NCI-H82 (cell line): Measurements from ENCODE around the gene ARMC5.

Source experiments
- DNase-seq: peaks from one replicate; lab custom pipeline; 2025; lab: John Stamatoyannopoulos, UW

Gene ARMC5

DNA sequence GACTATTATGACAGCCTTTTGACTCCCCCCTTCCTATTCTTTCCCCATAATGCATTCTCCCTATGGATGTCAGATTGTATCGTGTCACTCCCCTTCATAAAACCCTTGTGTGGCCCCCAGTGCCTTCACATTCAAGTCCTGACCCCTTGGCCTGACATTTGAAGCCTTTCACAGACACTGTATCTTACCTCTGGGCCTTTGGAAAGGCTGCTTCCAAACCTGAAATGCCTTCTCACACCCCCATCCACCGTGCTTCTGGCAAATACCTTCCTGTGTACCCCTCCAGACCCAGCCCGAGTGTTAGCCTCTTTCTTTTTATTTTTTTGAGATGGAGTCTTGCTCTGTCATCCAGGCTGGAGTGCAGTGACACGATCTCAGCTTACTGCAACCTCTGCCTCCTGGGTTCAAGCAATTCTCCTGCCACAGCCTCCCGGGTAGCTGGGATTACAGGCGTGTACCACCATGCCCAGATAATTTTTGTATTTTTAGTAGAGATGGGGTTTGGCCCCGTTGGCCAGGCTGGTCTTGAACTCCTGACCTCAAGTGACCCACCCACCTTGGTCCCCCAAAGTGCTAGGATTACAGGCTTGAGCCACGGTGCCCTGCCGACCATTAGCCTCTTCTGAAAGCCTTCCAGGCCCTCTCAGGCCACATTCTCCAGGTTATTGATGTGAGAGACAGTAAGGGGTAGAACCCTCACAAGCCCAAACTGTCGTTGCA lies 2.1 kb downstream of the ARMC5 start:
- no peak for DNase-seq

DNA sequence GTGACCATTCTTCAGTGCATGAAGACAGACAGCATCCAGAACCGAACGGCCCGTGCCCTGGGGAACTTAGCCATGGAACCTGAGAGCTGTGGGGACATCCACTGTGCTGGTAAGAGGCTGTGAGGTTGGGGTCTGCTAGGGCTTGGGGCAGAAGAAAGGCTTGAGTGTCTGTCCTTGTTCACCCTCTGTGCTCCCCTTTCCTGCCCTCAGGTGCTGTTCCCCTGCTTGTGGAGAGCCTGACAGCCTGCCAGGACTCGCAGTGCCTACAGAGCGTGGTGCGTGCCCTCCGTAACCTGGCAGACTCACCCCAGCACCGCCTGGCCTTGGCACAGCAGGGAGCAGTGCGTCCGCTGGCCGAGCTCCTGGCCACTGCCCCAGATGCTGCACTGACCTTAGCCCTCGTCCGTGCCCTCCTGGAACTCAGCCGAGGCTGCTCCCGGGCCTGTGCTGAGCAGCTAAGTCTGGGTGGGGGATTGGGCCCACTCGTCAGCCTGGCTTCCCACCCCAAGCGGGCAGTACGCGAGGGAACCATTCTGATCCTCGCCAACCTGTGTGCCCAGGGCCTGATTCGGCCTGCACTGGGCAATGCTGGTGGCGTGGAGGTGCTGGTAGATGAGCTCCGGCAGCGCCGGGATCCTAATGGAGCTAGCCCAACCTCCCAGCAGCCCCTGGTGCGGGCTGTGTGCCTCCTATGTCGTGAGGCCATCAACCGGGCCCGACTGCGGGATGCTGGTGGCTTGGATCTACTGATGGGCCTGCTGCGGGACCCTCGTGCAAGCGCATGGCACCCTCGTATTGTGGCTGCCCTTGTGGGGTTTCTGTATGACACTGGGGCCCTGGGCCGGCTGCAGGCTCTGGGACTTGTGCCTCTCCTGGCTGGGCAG lies 2.9 kb downstream of the ARMC5 start:
- DNase-seq = no peak

DNA sequence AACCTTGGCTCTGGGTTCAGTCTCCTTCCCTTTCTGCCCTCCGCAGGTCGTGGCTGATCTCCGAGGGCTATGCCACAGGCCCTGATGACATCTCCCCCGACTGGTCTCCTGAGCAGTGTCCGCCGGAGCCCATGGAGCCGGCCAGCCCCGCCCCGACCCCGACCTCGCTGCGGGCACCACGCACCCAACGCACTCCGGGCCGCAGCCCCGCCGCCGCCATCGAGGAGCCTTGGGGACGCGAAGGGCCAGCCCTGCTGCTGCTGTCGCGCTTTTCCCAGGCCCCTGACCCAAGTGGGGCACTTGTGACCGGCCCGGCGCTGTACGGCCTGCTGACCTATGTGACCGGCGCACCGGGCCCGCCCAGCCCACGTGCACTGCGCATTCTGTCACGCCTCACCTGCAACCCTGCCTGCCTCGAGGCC lies 5.1 kb downstream of the ARMC5 start:
- DNase-seq = no peak

DNA sequence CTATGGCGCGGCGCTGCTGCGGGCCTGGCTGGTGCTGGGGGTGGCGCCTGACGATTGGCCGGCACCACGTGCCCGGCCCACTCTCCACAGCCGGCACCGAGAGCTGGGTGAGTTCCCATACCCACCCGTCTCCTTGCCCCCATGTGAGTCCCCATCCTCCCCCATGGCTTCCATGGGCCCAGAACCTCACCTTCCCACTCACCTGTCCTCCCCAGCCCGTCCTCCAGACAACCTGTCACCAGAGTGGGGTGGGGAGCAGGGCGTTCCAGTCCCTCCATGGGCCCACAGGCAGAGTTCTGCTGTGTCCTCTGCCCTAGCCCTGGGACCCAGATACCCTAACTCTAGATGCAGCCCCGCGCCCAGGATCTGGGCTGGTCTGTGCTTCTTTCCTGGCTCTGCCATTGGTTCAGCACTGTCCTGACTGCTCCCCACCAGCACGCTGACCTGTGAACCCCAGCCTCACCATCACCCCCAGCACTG lies 5.5 kb downstream of the ARMC5 start:
- DNase-seq = no peak

DNA sequence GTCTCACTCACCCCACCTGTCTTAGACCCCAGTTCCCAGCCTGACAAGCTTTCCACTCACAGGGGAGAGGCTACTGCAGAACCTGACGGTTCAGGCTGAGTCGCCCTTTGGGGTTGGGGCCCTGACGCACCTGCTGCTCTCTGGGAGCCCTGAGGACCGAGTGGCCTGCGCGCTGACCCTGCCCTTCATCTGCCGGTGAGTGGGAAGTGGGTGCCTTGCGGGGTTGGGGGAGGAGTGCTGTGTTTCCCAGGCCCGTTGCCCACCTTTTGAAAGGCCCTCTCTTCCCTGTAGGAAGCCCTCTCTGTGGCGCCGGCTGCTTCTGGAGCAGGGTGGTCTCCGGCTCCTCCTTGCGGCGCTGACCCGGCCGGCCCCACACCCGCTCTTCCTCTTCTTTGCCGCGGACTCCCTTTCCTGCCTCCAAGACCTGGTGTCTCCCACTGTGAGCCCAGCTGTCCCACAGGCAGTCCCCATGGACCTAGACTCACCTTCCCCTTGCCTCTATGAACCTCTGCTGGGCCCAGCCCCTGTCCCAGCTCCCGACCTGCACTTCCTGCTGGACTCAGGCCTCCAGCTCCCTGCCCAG lies 6.6 kb downstream of the ARMC5 start:
- DNase-seq = no peak

DNA sequence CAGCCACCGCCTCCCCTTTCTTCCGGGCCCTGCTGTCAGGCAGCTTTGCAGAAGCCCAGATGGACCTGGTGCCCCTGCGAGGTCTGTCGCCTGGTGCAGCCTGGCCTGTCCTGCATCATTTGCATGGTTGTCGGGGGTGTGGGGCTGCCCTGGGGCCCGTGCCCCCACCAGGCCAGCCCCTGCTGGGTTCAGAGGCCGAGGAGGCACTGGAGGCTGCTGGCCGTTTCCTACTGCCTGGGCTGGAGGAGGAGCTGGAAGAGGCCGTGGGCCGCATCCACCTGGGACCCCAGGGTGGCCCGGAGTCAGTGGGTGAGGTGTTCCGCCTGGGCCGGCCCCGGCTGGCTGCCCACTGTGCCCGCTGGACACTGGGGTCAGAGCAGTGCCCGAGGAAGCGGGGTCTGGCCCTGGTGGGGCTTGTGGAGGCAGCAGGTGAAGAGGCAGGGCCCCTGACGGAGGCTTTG lies 7.1 kb downstream of the ARMC5 start:
- no peak for DNase-seq

DNA sequence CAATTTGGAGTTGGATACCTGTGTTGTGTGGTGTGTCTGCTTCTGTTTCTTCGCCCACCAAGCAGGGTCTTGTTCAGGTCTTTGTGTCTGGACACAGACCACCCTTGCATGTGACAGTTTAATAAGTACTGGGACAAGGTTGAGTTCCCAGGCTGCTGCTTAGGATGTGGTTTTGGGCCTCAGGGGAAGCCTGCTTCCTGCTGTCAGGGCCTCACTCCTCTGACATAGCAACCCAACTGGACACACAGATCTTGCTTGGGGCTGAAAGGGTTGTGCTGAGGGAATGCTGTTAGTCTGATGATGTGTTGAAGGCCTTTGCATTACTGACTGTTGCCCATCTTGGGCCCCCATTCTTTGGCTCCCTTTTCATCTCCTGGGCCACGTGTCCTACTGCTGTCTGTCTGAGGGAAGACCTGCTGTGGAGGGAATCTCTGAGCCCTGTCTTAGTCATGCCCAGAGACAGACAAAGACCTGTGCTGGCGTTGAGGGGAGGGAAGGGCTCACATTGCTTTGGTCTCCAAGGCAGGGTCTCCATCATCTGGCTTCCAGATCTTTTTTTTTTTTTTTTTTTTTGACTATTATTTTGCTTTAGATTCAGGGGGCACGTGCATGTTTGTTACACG lies 8.0 kb downstream of the ARMC5 start:
- no peak for DNase-seq

DNA sequence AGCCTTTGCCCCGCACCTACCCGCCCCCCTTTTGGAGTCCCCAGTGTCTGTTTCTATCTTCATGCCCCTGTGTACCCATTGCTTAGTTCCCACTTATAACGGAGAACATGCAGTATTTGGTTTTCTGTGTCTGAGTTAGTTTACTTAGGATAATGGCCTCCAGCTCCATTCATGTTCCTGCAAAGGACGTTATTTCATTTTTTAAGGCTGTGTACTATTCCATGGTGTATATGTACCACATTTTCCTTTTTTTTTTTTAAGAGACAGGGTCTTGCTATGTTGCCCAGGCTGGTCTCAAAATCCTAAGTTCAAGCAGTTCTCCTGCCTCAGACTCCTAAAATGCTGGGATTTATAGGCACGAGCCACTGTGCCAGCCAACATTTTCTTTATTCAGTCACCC lies 8.6 kb downstream of the ARMC5 start:
- DNase-seq = no peak

DNA sequence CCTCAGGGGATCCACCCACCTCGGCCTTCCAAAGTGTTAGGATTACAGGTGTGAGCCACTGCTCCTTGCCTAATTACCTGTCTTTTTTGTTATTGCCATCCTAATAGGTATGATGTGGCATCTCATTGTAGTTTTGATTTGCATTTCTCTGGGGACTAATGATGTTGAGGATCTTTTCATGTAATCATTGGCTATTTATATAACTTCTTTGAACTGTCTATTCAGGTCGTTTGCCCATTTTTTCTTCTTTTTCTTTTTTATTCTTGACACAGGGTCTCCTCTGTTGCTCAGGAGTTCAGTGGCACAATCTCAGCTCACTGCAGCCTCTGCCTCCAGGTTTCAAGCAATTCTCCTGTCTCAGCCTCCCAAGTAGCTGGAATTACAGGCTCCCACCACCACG lies 11.3 kb downstream of the ARMC5 start:
- DNase-seq = no peak

DNA sequence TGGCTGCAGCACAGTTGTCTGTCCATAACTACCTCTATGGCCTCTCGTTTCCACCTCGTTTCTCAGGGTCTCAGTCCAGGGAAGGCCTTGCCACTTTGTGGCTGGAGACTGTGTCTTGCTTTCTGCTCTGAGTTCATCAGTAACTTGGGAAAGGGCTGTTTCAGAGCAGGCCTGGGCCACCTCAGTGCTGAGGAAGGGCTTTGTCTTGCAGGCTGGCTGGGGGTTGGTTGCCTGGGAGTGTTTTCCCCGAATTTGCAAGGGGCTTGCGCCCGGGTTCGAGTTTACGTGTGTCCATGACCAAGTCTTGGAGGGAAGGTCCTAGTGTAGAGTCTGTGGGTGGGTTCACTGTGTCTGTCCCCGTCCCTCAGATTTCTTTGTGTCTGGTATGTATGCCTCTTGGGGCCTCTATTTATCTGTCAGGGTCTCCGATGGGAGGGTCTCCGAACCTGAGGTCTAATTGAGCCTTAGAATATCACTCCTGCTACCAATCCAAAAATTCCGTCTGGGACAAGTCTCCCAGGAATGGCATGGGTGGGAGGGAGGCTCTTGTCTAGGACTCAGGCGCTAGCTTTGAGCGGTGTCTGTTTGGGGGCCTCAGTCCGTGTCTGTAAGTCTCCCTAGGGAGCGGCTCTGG lies 12.1 kb downstream of the ARMC5 start:
- DNase-seq = peak; percentile 12

DNA sequence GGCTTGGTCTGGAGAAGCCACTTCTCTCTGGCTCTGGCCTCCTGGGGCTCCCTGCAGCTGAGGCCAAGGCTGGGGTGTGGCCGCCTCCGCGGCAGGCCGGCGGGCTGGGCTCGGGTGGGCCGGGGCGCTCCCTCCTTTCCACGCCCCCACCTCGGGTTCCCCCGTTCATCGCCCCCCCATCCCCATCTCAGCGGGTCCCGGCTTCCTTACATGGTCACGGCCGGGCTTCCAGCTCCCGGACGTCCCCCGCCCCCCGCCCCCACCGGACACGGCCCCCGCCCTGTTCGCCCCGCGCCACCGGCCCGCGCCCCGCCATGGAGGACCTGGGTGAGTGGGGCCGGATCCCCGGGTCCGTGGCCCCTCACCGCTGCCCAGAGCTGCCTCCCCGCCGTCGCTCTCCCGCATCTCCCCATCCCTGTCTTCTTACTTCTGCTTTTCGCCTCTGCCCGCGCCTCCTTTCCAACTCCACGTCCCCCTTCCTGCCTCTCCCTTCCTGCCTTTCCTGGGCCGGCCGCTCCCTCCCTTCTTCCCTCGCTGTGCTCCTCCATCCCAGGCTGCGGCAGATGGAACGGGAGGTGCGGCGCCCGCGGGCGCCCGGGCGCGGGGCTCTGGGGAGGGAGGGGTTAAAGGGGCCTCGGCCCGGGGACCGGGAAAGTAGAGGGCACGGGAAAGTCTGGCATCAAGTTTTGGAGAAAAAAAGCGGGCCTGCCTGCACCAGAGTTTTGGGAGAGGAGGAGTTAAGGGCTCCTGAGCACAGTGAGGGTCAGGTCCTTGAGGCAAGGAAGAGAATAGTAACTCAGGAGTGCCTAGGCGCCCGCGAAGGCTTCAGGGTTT lies 12.8 kb downstream of the ARMC5 start, which contains the start of gene TGFB1I1:
Gene TGFB1I1 (plus strand): TSS at position 278 of the 834 bp plus-strand sequence. CDS start 37 bp downstream, at position 315.
- peak; percentile 20 for DNase-seq

DNA sequence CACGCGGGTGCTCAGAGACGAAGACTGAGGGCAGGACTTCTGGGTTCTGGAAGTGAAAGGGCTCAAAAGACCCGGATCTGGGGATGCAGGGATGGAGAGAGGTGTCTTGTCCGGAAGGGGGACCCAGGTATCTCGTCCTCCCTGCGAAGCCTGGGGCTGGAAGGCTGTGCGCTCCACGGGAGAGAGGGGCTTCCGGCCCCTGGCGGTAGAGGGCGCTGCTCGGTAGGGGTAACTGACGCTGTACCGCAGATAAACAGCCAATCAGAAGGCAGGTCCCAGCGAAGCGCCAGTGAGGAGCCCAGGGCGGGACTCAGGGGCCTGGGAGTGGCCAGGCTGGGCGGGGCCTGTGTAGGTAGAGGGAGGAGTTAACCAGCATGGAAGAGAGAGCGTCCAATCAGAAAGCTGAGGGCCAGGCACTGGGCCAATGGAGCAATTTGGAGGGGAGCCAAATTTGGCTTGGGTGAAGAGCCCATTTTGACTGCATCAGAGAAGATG lies 13.5 kb downstream of the ARMC5 start:
- DNase-seq = peak; percentile 67

DNA sequence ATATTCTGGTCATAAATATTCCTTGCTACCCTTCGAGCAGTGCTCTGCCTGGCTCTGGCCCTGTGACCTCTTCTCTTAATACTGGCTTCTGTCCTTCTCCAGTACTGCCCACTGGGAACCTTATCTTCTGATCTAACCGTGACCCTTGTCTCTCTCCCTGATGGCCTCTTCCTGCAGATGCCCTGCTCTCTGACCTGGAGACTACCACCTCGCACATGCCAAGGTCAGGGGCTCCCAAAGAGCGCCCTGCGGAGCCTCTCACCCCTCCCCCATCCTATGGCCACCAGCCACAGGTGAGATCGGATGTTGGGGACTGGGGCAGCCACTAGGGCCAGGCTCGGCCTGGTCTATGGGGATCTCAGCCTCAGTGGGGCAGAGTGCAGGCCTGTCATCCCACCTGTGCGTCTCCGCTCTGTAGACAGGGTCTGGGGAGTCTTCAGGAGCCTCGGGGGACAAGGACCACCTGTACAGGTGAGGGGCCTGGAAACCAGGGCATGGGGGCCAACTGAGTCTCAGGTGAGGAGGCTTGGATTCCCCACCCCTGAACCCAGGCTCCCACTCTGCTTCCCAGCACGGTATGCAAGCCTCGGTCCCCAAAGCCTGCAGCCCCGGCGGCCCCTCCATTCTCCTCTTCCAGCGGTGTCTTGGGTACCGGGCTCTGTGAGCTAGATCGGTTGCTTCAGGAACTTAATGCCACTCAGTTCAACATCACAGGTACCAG lies 14.1 kb downstream of the ARMC5 start:
- no peak for DNase-seq

DNA sequence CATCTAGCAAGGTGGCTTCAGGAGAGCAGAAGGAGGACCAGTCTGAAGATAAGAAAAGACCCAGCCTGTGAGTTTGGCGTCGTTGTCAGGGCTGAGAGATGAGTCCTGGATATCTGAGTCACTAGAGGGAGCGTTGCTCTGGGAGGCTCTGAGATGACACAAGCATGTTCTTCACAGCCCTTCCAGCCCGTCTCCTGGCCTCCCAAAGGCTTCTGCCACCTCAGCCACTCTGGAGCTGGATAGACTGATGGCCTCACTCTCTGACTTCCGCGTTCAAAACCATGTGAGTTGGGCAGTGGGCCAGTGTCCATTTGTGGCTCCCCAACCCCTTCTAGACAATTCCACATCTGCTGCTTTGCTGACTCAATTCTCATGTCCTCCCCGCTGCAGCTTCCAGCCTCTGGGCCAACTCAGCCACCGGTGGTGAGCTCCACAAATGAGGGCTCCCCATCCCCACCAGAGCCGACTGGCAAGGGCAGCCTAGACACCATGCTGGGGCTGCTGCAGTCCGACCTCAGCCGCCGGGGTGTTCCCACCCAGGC lies 14.9 kb downstream of the ARMC5 start:
- no peak for DNase-seq

DNA sequence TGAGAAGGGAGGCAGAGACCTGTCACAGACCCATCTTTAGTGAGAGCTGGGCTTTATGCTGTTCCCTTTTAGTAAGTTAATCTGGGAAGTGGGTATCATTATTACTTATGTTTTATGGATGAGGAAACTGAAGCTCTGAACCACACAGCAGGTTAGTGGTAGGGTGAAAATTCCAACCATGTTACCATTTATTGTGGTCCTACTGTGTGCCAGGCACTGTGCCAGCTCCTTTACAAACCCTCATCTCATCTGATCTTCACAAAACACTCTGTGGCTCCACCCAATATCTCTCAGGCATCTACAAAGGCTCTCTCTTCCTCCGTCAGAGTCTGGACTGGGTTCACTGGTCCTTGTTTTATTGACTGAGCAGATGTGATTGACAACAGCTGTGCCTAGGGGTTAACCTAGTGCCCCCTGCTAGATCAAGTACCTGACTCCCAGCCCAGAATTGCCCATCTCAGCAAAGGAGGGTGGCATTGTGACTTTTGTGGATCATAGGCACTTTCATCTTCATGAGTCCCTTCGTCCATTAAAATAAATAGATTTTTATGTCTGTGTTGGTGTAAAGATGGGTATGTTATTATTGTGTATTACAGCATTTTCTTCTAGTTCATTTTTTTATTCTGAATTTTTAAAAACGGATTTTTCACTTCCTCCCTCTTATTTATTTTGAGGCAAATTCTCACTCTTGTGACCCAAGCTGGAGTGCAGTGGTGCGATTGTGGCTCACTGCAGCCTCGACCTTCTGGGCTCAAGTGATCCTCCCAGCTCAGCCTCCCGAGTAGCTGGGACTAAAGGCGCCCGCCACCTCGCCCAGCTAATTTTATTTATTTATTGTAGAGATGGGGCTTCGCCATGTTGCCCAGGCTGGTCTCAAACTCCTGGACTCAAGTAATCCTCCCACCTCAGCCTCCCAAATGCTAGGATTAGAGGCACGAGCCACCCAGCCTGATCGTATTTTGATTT lies 15.8 kb downstream of the ARMC5 start:
- DNase-seq = no peak

DNA sequence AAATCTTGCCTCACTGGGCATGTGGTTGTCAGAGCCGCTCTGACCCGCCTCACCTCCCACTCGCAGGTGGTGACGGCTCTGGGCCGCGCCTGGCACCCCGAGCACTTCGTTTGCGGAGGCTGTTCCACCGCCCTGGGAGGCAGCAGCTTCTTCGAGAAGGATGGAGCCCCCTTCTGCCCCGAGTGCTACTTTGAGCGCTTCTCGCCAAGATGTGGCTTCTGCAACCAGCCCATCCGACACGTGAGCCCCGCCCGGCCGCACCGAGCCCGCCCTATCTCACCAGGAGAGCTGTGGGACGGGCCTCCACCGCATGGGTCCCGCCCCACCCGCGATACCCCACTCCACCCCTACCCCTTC lies 16.6 kb downstream of the ARMC5 start:
- DNase-seq = no peak

DNA sequence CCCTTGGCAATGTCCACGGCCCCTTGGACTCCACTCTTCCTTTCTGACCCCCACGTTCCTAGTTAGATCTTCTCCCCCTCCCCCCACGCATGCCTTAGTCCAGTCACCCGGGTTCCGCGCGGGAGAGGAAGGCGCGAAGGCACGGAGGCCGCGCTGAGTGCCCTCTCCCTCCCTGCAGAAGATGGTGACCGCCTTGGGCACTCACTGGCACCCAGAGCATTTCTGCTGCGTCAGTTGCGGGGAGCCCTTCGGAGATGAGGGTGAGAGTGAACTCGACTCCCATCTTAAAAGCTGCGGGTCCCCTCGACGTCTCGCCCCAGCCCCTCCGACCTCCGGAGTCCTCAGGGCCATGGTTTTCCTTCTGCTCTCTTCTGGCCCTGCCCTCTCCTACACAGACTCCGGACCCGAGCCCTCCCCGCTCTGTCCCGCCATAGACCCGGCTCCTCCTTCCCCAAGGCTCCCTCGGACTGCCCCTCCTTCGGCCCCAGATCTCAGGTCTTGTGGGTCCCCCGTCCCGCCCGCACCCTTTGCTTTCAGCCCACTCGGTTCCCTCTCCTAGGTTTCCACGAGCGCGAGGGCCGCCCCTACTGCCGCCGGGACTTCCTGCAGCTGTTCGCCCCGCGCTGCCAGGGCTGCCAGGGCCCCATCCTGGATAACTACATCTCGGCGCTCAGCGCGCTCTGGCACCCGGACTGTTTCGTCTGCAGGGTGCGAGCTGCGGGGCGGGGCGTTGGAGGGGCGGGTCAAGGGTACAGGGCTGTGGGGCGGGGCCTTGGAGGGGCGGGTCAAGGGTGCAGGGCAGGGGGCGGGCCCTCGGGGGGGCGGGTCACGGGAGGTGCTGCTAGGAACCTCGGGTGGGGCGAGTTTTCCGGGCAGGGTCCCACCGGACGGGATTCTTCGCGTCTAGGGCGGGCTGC lies 17.3 kb downstream of the ARMC5 start:
- DNase-seq = no peak
